HepG2 (cell line): ENCODE measurements around the gene TASOR. TPM values are rescaled to one million over a fixed set of nuclear protein-coding genes. Genes with fewer than 3 reads are reported as not detected.

Source experiments
- ASH2L ChIP-seq: fragments of 300-600, 200-600 bp; sonication (generic); IDR thresholded peaks from 2 replicates; pipeline ENCODE4 v1.7.0; 2017; ENCODE audit warnings: low read depth, mild to moderate bottlenecking, moderate library complexity, mixed read lengths, low read length; ENCODE audit not compliant: insufficient read length
- FOXM1 ChIP-seq: sonication (generic); formaldehyde crosslinking; IDR thresholded peaks from 2 replicates; pipeline ENCODE4 v1.5.0; 2020; ENCODE audit warnings: missing genetic modification reagents
- IRX3 ChIP-seq: sonication (generic); formaldehyde crosslinking; IDR thresholded peaks from 2 replicates; pipeline ENCODE4 v1.8.1; 2023; ENCODE audit warnings: mild to moderate bottlenecking, low read depth, missing genetic modification reagents, borderline replicate concordance
- MAF1 ChIP-seq: sonication (generic); formaldehyde crosslinking; IDR thresholded peaks from 2 replicates; pipeline ENCODE4 v1.5.0; 2020; ENCODE audit warnings: missing genetic modification reagents, borderline replicate concordance
- PHF20 ChIP-seq: sonication (generic); formaldehyde crosslinking; IDR thresholded peaks from 2 replicates; pipeline ENCODE4 v1.5.0; 2020; ENCODE audit warnings: mild to moderate bottlenecking, missing genetic modification reagents
- RELA ChIP-seq: sonication (generic); formaldehyde crosslinking; IDR thresholded peaks from 2 replicates; pipeline ENCODE4 v1.4.0; 2020; ENCODE audit warnings: missing genetic modification reagents
- REXO4 ChIP-seq: sonication (generic); formaldehyde crosslinking; IDR thresholded peaks from 2 replicates; pipeline ENCODE4 v1.8.0; 2022; ENCODE audit warnings: missing genetic modification reagents, mild to moderate bottlenecking, borderline replicate concordance
- polyA plus RNA-seq, 8 experiments: library from polyadenylated mRNA; depleted of rRNA in 3 of 8; stranded (reverse) in 7 of 8; unstranded in 1 of 8; fragments of >200 nt; fragmentation: Illumina TruSeq in 4 of 8; extraction: Trizol in 4 of 8; gene quantifications; 2 replicates each; pipeline versions ENCODE4 v1.2.1 to v1.2.3, GENCODE V29; 2011 to 2016; ENCODE audit warnings: low read depth in 4 of 8, missing spikeins in 1 of 8, mixed read lengths in 1 of 8; ENCODE audit not compliant: insufficient read depth in 1 of 8
- total RNA-seq, 5 experiments: library from RNA; depleted of rRNA; stranded (reverse); fragments of >200 nt; fragmentation: Illumina TruSeq; extraction: Trizol; gene quantifications; 2 replicates each; pipeline ENCODE4 v1.2.3, GENCODE V29; 2016; ENCODE audit warnings: low read depth in 1 of 5
- TF ChIP-seq, protein P1 (sequence below): sonication (generic); formaldehyde crosslinking; IDR thresholded peaks from one replicate; pipeline ENCODE4 v1.5.1; 2020; ENCODE audit warnings: mild to moderate bottlenecking, missing genetic modification reagents; ENCODE audit errors: not compliant biosample characterization
- TF ChIP-seq, protein P2 (sequence below), 2 experiments: sonication (generic) in 1 of 2; formaldehyde crosslinking in 1 of 2; IDR thresholded peaks; 2 replicates each; pipeline versions ENCODE4 v1.6.1 to v1.9.0; 2014 to 2022; ENCODE audit warnings: antibody characterized with exemption in 1 of 2, borderline replicate concordance in 1 of 2, inconsistent platforms in 1 of 2, low read depth in 1 of 2, missing genetic modification reagents in 1 of 2
- TF ChIP-seq, protein P3 (sequence below): sonication (generic); formaldehyde crosslinking; IDR thresholded peaks from 2 replicates; pipeline ENCODE4 v1.5.0; 2020; ENCODE audit warnings: mild to moderate bottlenecking, missing genetic modification reagents, borderline replicate concordance

The TASOR gene
- total and polyA plus RNA-seq, 2 of the 13 experiments (the other 11 are each of a cell fraction or from before 2014, with no cell fraction given) = 20.1 to 32.5 TPM

DNA sequence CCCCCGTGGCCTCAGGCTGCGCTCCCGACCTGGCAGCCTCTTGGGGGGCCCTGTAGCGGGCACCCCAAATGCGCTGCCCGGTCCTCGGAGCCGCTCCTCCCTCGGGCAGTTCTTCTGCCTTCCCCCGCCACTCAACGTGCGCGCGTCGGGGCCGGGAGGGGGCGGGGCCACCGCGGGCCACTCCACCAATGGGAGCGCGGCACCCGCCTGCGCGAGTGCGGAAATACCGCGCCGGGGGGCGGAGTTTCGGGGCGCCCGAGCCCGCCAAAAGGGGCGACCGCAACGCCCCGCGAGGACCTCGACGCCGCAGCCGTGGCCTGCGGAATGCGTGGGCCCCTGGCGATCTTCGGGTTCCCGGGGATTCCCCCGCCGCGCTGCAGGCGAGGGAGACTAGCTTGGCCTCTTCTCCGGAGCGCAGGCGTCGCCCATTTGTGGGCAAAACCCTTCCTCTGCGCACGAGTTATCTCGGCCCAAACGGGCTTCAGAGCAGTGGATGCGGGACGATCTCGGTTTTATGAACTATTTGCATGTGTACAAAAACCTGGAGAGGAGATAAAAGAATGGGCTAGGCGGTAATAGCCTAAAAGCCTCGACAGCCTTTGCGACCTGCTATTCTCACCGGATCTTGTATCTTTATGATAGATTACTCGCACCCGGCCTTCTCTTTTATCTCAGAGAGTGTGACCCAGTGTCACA lies at the start of gene TASOR (continued):
- TF ChIP-seq RELA (CRISPR knock-in tag) (no peak), FOXM1 (CRISPR knock-in tag) (peak; percentile 78; the same call in 1 of the 2 replicates), ASH2L (no peak), PHF20 (CRISPR knock-in tag) (peak; percentile 64; the same call in 1 of the 2 replicates), REXO4 (peak; percentile 59; the same call in 1 of the 2 replicates), MAF1 (CRISPR knock-in tag) (no peak), IRX3 (CRISPR knock-in tag) (peak; percentile 97)
- TF ChIP-seq, protein P1, sequence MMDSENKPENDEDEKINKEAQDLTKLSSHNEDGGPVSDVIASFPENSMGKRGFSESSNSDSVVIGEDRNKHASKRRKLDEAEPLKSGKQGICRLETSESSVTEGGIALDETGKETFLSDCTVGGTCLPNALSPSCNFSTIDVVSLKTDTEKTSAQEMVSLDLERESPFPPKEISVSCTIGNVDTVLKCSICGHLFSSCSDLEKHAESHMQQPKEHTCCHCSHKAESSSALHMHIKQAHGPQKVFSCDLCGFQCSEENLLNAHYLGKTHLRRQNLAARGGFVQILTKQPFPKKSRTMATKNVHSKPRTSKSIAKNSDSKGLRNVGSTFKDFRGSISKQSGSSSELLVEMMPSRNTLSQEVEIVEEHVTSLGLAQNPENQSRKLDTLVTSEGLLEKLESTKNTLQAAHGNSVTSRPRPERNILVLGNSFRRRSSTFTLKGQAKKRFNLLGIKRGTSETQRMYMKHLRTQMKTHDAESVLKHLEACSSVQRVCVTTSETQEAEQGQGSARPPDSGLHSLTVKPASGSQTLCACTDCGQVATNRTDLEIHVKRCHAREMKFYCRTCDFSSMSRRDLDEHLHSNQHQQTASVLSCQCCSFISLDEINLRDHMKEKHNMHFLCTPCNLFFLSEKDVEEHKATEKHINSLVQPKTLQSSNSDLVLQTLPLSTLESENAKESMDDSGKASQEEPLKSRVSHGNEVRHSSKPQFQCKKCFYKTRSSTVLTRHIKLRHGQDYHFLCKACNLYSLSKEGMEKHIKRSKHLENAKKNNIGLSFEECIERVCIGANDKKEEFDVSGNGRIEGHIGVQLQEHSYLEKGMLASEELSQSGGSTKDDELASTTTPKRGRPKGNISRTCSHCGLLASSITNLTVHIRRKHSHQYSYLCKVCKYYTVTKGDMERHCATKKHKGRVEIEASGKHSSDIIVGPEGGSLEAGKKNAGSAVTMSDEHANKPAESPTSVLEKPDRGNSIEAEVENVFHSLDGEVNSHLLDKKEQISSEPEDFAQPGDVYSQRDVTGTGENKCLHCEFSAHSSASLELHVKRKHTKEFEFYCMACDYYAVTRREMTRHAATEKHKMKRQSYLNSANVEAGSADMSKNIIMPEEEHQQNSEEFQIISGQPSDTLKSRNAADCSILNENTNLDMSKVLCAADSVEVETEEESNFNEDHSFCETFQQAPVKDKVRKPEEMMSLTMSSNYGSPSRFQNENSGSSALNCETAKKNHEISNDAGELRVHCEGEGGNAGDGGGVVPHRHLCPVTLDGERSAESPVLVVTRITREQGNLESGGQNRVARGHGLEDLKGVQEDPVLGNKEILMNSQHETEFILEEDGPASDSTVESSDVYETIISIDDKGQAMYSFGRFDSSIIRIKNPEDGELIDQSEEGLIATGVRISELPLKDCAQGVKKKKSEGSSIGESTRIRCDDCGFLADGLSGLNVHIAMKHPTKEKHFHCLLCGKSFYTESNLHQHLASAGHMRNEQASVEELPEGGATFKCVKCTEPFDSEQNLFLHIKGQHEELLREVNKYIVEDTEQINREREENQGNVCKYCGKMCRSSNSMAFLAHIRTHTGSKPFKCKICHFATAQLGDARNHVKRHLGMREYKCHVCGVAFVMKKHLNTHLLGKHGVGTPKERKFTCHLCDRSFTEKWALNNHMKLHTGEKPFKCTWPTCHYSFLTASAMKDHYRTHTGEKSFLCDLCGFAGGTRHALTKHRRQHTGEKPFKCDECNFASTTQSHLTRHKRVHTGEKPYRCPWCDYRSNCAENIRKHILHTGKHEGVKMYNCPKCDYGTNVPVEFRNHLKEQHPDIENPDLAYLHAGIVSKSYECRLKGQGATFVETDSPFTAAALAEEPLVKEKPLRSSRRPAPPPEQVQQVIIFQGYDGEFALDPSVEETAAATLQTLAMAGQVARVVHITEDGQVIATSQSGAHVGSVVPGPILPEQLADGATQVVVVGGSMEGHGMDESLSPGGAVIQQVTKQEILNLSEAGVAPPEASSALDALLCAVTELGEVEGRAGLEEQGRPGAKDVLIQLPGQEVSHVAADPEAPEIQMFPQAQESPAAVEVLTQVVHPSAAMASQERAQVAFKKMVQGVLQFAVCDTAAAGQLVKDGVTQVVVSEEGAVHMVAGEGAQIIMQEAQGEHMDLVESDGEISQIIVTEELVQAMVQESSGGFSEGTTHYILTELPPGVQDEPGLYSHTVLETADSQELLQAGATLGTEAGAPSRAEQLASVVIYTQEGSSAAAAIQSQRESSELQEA (CRISPR knock-in tag) = peak; percentile 43
- TF ChIP-seq, protein P2, sequence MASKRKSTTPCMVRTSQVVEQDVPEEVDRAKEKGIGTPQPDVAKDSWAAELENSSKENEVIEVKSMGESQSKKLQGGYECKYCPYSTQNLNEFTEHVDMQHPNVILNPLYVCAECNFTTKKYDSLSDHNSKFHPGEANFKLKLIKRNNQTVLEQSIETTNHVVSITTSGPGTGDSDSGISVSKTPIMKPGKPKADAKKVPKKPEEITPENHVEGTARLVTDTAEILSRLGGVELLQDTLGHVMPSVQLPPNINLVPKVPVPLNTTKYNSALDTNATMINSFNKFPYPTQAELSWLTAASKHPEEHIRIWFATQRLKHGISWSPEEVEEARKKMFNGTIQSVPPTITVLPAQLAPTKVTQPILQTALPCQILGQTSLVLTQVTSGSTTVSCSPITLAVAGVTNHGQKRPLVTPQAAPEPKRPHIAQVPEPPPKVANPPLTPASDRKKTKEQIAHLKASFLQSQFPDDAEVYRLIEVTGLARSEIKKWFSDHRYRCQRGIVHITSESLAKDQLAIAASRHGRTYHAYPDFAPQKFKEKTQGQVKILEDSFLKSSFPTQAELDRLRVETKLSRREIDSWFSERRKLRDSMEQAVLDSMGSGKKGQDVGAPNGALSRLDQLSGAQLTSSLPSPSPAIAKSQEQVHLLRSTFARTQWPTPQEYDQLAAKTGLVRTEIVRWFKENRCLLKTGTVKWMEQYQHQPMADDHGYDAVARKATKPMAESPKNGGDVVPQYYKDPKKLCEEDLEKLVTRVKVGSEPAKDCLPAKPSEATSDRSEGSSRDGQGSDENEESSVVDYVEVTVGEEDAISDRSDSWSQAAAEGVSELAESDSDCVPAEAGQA (IDR thresholded peaks at IDR 0.05; ENCODE audit: low read depth) = peak; percentile 68; the same call in 1 of the 2 replicates
- TF ChIP-seq, protein P2 (CRISPR knock-in tag; IDR thresholded peaks at IDR 0.05; ENCODE audit: borderline replicate concordance) = 0 out of 2 replicates have a peak, but pooled peaks have one; percentile 78
- TF ChIP-seq, protein P3, sequence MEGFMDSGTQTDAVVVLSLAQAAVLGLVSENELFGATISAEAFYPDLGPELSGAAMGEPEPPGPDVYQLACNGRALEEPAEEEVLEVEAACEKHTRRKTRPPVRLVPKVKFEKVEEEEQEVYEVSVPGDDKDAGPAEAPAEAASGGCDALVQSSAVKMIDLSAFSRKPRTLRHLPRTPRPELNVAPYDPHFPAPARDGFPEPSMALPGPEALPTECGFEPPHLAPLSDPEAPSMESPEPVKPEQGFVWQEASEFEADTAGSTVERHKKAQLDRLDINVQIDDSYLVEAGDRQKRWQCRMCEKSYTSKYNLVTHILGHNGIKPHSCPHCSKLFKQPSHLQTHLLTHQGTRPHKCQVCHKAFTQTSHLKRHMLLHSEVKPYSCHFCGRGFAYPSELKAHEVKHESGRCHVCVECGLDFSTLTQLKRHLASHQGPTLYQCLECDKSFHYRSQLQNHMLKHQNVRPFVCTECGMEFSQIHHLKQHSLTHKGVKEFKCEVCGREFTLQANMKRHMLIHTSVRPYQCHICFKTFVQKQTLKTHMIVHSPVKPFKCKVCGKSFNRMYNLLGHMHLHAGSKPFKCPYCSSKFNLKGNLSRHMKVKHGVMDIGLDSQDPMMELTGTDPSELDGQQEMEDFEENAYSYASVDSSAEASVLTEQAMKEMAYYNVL (CRISPR knock-in tag) = peak; percentile 36; the same call in 1 of the 2 replicates
